Lower leg skin (tissue), 4 donors: ENCODE results near the gene OAS1. TPM values are rescaled to one million over a fixed set of nuclear protein-coding genes. Genes with fewer than 3 reads are reported as not detected.
"Not testable (repeated sequence)": the region's sequence is repeated elsewhere in the genome, so short reads cannot be mapped to it uniquely, and the experiment has no call there.

Experiments
- DNase-seq, 2 donors: peaks; one replicate each; pipeline ENCODE4 v3.0.0-alpha.2; 2019; ENCODE audit warnings: low spot score in 2 of 2
- H3K4me3 ChIP-seq: fragments of 200-600 bp; sonication (generic); 2 replicates; pipeline ENCODE4 v1.5.1; 2017; ENCODE audit warnings: mild to moderate bottlenecking, low read depth; ENCODE audit not compliant: poor library complexity, severe bottlenecking
- CTCF ChIP-seq, 3 donors: fragments of 450-650 bp; IDR thresholded peaks; one replicate each; pipeline ENCODE4 v1.5.1; 2016; ENCODE audit warnings: antibody characterized with exemption in 3 of 3, mild to moderate bottlenecking in 3 of 3, moderate library complexity in 2 of 3
- POLR2A ChIP-seq, 2 donors: fragments of 450-650 bp; IDR thresholded peaks; one replicate each; pipeline ENCODE4 v1.6.1; 2016 to 2017; ENCODE audit warnings: antibody characterized with exemption in 2 of 2, mild to moderate bottlenecking in 1 of 2, moderate library complexity in 1 of 2
- WGBS, 2 donors: methylation state at CpG; one replicate each; pipeline ENCODE4 v1.1.5; 2018; 5-methylcytosine and 5-hydroxymethylcytosine counted together
- intact Hi-C: fragments of 100-400 bp; cut with DNase I; formaldehyde crosslinking; loops from one replicate; pipeline ENCODE4 v1.15.0; 2023; ENCODE audit warnings: low total_unique reads
- total RNA-seq, 4 donors: library from RNA; depleted of rRNA; stranded (reverse); fragments of >200 nt; gene quantifications; one replicate each; pipeline ENCODE4 v1.1.0, GENCODE V29; 2016

The OAS1 gene
- total RNA-seq, 4 donors from 2014 or later = 16.2 to 25.2 (median 23.2) TPM

DNA sequence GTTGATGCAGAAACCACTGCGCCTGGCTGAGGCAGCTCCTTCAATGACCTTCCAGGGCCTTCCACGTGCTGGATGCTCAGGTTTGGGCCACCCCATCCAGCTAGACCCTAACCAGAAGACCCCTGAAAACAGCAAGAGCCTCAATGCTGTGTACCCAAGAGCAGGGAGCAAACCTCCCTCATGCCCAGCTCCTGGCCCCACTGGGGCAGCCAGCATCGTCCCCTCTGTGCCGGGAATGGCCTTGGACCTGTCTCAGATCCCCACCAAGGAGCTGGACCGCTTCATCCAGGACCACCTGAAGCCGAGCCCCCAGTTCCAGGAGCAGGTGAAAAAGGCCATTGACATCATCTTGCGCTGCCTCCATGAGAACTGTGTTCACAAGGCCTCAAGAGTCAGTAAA lies 42.0 kb downstream of the OAS1 start:
- H3K4me3 ChIP-seq = no peak overlapping the region
- no peak for DNase-seq
- no peak for TF ChIP-seq POLR2A (IDR thresholded peaks at IDR 0.05)
- no peak for TF ChIP-seq CTCF (IDR thresholded peaks at IDR 0.05)
- WGBS, 2 donors = 90 to 96% methylated on average over 7 of the region's 7 CpGs
- intact Hi-C loops = no loop called here

DNA sequence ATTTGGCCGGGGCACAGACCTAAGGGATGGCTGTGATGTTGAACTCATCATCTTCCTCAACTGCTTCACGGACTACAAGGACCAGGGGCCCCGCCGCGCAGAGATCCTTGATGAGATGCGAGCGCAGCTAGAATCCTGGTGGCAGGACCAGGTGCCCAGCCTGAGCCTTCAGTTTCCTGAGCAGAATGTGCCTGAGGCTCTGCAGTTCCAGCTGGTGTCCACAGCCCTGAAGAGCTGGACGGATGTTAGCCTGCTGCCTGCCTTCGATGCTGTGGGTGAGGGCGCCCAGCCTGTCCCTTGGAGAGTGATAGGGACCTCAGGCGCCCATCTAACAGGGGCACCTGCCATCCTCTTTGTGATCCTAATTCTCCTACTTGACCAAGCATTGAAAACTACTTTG lies 43.9 kb downstream of the OAS1 start:
- 90 to 92% methylated on average over 9 to 11 of the region's 11 CpGs for WGBS, 2 donors
- TF ChIP-seq POLR2A (IDR thresholded peaks at IDR 0.05) (no peak), CTCF (IDR thresholded peaks at IDR 0.05) (no peak)
- intact Hi-C loops = no loop called here
- DNase-seq = no peak
- no peak overlapping the region for H3K4me3 ChIP-seq

DNA sequence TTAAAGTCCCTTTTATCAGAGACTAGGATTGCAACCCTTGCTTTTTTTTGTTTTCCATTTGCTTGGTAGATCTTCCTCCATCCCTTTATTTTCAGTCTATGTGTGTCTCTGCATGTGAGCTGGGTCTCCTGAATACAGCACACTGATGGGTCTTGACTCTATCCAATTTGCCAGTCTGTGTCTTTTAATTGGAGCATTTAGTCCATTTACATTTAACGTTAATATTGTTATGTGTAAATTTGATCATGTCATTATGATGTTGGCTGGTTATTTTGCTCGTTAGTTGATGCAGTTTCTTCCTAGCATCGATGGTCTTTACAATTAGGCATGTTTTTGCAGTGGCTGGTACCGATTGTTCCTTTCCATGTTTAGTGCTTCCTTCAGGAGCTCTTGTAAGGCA lies 50.4 kb downstream of the OAS1 start:
- H3K4me3 ChIP-seq, intact Hi-C loops, DNase-seq: not testable (repeated sequence)
- 94 to 99% methylated on average over 4 of the region's 4 CpGs for WGBS, 2 donors

DNA sequence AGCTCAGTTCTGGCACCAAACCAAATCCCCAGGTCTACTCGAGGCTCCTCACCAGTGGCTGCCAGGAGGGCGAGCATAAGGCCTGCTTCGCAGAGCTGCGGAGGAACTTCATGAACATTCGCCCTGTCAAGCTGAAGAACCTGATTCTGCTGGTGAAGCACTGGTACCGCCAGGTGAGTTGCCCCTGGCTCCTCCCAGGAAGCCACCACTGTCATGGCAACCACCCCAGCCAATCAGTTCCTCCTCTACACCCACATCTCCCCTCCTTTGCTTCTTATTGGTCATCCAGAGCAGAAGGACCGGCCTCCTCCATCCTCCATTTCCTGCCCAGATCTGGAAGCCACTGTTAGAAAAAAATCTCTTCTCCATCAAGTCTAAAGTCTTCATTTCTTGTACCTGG lies 54.3 kb downstream of the OAS1 start:
- no peak for TF ChIP-seq CTCF (IDR thresholded peaks at IDR 0.05)
- no peak for TF ChIP-seq POLR2A (IDR thresholded peaks at IDR 0.05)
- no peak overlapping the region for H3K4me3 ChIP-seq
- DNase-seq = no peak
- intact Hi-C loops = no loop called here
- WGBS, 2 donors = 84 to 91% methylated on average over 7 of the region's 7 CpGs

DNA sequence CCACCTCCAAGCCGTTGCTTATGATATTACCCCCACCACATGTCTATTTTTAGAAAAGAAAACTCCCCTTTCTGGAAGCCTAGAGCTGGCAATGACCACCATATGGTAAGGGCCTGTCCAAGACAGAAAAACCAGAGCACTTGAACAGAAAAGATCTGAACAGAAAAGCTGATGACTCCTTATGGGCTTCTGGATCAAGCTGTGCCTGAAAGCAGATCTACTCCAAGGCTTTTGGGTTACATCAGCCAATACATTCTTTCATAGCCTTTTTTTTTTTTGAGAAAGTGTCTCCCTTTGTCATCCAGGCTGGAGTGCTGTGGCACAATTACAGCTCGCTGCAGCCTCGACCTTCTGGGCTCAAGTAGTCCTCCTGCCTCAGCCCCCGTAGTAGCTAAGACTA lies 54.8 kb downstream of the OAS1 start:
- intact Hi-C loops = no loop called here
- H3K4me3 ChIP-seq = no peak overlapping the region
- WGBS, 2 donors = 83 to 94% methylated on average over 4 of the region's 4 CpGs
- no peak for TF ChIP-seq POLR2A (IDR thresholded peaks at IDR 0.05)
- no peak for TF ChIP-seq CTCF (IDR thresholded peaks at IDR 0.05)
- no peak for DNase-seq

DNA sequence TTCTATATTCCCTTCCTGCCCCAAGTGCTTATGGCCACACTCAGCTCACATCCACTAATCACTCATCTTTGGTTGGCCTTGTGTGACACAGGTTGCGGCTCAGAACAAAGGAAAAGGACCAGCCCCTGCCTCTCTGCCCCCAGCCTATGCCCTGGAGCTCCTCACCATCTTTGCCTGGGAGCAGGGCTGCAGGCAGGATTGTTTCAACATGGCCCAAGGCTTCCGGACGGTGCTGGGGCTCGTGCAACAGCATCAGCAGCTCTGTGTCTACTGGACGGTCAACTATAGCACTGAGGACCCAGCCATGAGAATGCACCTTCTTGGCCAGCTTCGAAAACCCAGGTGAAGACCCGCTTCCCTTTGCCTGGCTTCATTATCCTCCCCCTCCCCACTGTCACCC lies 55.8 kb downstream of the OAS1 start:
- intact Hi-C loops = no loop called here
- 96 to 98% methylated on average over 7 of the region's 7 CpGs for whole genome bisulfite sequencing, 2 donors
- no peak overlapping the region for H3K4me3 ChIP-seq
- DNase-seq = peak in 1 of 2 donors; percentile 52
- TF ChIP-seq POLR2A (IDR thresholded peaks at IDR 0.05) (no peak), CTCF (IDR thresholded peaks at IDR 0.05) (no peak)
